ENCODE data around the gene RAPGEF5. TPM values are rescaled to one million over a fixed set of nuclear protein-coding genes. Genes with fewer than 3 reads are reported as not detected.

The RAPGEF5 gene
- total RNA-seq, 1 donor from 2014 or later = 16.5 TPM

DNA sequence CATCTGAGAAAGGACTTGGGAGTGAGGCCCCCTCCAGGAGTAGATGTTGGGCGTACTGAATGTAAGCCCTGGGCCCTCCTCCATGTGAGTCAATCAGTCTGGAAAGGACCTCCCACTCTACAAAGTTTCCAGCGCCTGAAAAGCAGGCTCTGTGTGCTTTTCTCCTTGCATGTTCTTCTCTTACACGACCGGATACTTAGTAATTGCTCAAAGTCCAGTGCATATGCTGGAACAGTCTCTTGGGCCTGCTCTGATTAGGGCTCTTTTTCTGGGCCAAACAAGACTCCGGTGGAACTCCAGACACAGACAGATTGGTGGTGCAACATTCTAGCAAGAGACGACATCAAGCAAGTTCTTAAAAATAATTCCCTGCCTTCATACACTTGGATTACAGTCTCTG is 38.3 kb upstream of the RAPGEF5 start:
- intact Hi-C loops (cut with micrococcal nuclease) = no loop called here
- no peaks in the 10 kb centered on the region for H3K27me3 ChIP-seq (ENCODE audit: low read depth)
- H3K27ac ChIP-seq (replicated peaks) = no peak overlapping the region
- DNase-seq = no peak
- H3K36me3 ChIP-seq = no peaks in the 10 kb centered on the region
- TF ChIP-seq, protein P1, sequence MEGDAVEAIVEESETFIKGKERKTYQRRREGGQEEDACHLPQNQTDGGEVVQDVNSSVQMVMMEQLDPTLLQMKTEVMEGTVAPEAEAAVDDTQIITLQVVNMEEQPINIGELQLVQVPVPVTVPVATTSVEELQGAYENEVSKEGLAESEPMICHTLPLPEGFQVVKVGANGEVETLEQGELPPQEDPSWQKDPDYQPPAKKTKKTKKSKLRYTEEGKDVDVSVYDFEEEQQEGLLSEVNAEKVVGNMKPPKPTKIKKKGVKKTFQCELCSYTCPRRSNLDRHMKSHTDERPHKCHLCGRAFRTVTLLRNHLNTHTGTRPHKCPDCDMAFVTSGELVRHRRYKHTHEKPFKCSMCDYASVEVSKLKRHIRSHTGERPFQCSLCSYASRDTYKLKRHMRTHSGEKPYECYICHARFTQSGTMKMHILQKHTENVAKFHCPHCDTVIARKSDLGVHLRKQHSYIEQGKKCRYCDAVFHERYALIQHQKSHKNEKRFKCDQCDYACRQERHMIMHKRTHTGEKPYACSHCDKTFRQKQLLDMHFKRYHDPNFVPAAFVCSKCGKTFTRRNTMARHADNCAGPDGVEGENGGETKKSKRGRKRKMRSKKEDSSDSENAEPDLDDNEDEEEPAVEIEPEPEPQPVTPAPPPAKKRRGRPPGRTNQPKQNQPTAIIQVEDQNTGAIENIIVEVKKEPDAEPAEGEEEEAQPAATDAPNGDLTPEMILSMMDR (IDR thresholded peaks at IDR 0.05; ENCODE audit: borderline replicate concordance) = no peak
- H3K4me3 ChIP-seq = no peak overlapping the region
- no peaks in the 10 kb centered on the region for H3K4me1 ChIP-seq
- no peaks in the 10 kb centered on the region for H3K9me3 ChIP-seq (replicated peaks)

DNA sequence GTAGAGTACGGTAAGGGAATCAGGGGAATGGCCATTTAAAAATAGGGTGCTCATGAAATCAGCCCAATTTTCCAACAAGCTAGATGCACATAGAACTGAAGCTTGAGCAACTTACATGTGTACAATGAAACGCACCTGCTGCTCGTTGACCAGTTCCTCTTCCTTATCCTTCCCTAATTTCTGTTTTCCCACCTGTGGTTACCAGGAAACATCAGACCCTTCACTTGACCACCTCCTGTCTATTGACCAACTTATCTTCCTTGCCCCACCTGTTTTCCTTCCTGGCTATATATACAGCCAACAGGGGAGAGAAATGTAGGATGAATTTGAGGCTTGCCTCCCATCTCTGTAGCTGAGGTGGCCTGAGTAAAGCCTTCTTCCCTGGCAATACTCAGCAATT is 37.8 kb upstream of the RAPGEF5 start:
- H3K4me1 ChIP-seq = no peaks in the 10 kb centered on the region
- H3K27ac ChIP-seq (replicated peaks) = no peak overlapping the region
- H3K36me3 ChIP-seq = no peaks in the 10 kb centered on the region
- no peak for DNase-seq
- no peak overlapping the region for H3K4me3 ChIP-seq
- intact Hi-C loops (cut with micrococcal nuclease) = no loop called here
- no peaks in the 10 kb centered on the region for H3K27me3 ChIP-seq (ENCODE audit: low read depth)
- no peaks in the 10 kb centered on the region for H3K9me3 ChIP-seq (replicated peaks)
- TF ChIP-seq, protein P1 (IDR thresholded peaks at IDR 0.05; ENCODE audit: borderline replicate concordance) = no peak

DNA sequence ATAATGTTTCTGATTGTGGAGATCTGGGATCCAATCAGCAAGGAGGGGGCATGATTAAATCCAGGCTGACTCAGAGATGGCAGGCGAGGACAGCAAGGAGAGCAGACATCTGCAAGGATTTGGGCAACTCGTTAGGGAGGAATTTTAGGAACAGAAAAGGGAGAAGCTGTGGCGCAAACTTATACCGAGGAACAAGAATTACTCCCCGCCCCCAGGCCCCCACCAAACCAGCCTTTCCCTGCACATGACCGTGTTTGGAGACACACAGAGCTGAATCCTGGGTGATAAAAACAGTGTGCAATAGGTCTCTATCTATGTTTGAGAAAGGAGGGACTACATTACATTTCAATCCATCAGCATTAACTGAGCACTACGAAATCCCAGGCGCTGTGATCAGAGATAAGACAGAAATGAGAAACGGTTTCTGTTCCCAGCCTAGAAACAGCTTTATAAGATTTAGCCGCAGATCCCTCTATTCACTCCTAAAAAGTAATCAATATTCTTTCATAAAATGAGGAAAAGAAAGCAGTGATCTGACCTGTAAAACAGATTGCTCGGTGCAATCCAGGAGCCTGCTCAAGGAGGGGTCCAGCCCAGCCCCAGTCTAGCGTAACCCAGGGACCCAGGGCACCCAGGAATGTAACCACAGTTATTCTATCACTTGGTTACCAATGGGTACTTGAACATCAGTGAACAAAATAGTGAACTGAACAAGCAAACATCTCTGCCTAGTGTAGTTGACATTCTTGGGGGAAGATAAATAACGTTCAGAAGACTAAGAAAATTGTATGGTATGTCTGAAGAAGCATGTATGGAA is 37.2 kb upstream of the RAPGEF5 start:
- no peaks in the 10 kb centered on the region for H3K4me1 ChIP-seq
- no peak overlapping the region for H3K27ac ChIP-seq (replicated peaks)
- no peaks in the 10 kb centered on the region for H3K36me3 ChIP-seq
- H3K4me3 ChIP-seq = no peak overlapping the region
- no peaks in the 10 kb centered on the region for H3K9me3 ChIP-seq (replicated peaks)
- intact Hi-C loops (cut with micrococcal nuclease) = no loop called here
- DNase-seq = no peak
- TF ChIP-seq, protein P1 (IDR thresholded peaks at IDR 0.05; ENCODE audit: borderline replicate concordance) = no peak
- no peaks in the 10 kb centered on the region for H3K27me3 ChIP-seq (ENCODE audit: low read depth)

DNA sequence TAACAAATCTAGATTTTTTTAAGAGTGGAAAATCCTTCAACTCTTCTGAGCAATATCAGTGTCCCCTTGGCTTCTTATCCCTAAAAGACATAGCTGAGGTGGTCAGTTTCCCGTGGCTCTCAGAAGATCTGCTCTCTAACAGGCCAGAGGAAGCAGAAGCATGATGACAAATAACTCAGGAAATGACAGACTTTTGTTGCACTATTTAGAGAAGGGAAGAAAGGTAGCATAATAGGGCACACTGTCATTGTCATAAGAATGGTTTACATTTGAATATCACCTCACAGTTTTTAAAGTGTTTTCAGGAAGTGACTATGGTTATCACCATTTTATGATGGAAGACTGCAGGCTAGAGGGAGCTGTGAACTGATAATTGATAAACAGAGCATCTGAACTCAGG is 33.6 kb upstream of the RAPGEF5 start:
- H3K4me1 ChIP-seq = no peaks in the 10 kb centered on the region
- H3K36me3 ChIP-seq = no peaks in the 10 kb centered on the region
- TF ChIP-seq, protein P1 (IDR thresholded peaks at IDR 0.05; ENCODE audit: borderline replicate concordance) = no peak
- DNase-seq = no peak
- no peak overlapping the region for H3K27ac ChIP-seq (replicated peaks)
- H3K9me3 ChIP-seq (replicated peaks) = no peaks in the 10 kb centered on the region
- intact Hi-C loops (cut with micrococcal nuclease) = no loop called here
- no peak overlapping the region for H3K4me3 ChIP-seq
- H3K27me3 ChIP-seq (ENCODE audit: low read depth) = no peaks in the 10 kb centered on the region

DNA sequence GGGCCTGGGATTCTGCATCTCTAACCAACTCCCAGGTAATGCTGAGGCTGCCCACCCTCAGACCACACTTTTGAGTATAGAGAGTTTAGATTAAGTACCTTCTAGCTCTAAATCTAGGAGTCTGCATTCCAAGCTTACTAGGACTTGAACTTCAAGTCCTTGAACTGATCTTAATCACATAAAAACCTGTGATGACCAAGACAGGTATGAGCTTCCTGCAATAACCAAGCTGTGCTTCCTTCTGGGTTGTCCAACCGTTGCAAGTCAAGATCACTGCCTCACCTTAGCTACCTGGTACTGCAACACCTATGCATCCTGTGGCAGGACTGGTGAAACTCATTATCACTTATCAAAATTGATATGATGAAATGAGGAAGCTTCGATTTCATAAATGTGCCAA is 32.9 kb upstream of the RAPGEF5 start:
- Histone ChIP-seq H3K9me3 (replicated peaks) (no peaks in the 10 kb centered on the region), H3K4me3 (no peak overlapping the region), H3K36me3 (no peaks in the 10 kb centered on the region), H3K27ac (replicated peaks) (no peak overlapping the region), H3K27me3 (ENCODE audit: low read depth) (no peaks in the 10 kb centered on the region), H3K4me1 (no peaks in the 10 kb centered on the region)
- intact Hi-C loops (cut with micrococcal nuclease) = no loop called here
- DNase-seq = no peak
- TF ChIP-seq, protein P1 (IDR thresholded peaks at IDR 0.05; ENCODE audit: borderline replicate concordance) = no peak

All from left ventricle myocardium inferior (tissue), 1 donor.